K562 (cell line): ENCODE results near the gene INTS4. TPM values are rescaled to one million over a fixed set of nuclear protein-coding genes. Genes with fewer than 3 reads are reported as not detected.

Experiments used
- ATAC-seq: fragments of 200-7000 bp; cut with Tn5 transposase; 3 replicates; pipeline ENCODE4 v1.9.1; 2020; ENCODE audit warnings: moderate library complexity
- BruUV-seq: library from RNA; stranded (reverse); fragments of 400-500 nt; replicated peaks from 2 replicates; lab custom pipeline; 2021; lab: Mats Ljungman, UMichigan
- CTCF ChIA-PET: fragments of 300-600 bp; formaldehyde crosslinking; extraction: SDS; loops from one replicate; lab custom pipeline; 2021; ENCODE audit warnings: low intra/inter-chr PET ratio; lab: Yijun Ruan, JAX
- POLR2A ChIA-PET: fragments of 300-600, 350-650 bp; sonication (Branson Sonifier 250); formaldehyde crosslinking; extraction: SDS; loops from one replicate; lab custom pipeline; 2021; ENCODE audit warnings: antibody characterized with exemption, inconsistent platforms; lab: Yijun Ruan, JAX
- DNase-seq, 4 experiments: peaks; one replicate each; pipeline versions ENCODE4 v3.0.0 to v3.0.0-alpha.2; 2011 to 2018; ENCODE audit warnings: low spot score in 3 of 4, mixed read lengths in 3 of 4; ENCODE audit errors: extremely low read depth in 1 of 4
- FAIRE-seq: peaks from 2 replicates; lab custom pipeline; 2011; peaks lifted over from hg19 to GRCh38; lab: Jason Lieb, UNC
- H2AFZ ChIP-seq: 2 replicates; pipeline ENCODE4 v1.6.0; 2011; ENCODE audit warnings: low read depth, low read length, control low read depth, inconsistent platforms
- H3K27ac ChIP-seq: fragments of 200-600 bp; 3 replicates; pipeline ENCODE4 v1.8.0; 2011; ENCODE audit warnings: low read depth, mild to moderate bottlenecking, control low read depth, inconsistent platforms, low read length, moderate library complexity, mixed read lengths; ENCODE audit errors: extremely low read depth
- H3K27me3 ChIP-seq, 2 experiments: fragments of 300-600 bp in 1 of 2; 2 replicates in 1 of 2; 3 replicates in 1 of 2; pipeline versions ENCODE4 v1.6.0 to v1.8.0; 2011; ENCODE audit warnings: inconsistent platforms in 2 of 2, low read length in 2 of 2, mild to moderate bottlenecking in 1 of 2, mixed read lengths in 1 of 2, moderate library complexity in 1 of 2; ENCODE audit not compliant: control insufficient read depth in 2 of 2, insufficient read depth in 2 of 2
- H3K36me3 ChIP-seq: fragments of 300-600 bp; 3 replicates; pipeline ENCODE4 v1.8.0; 2011; ENCODE audit warnings: mild to moderate bottlenecking, low read length, inconsistent platforms; ENCODE audit not compliant: control insufficient read depth, insufficient read depth
- H3K4me1 ChIP-seq, 2 experiments: fragments of 200-600 bp in 1 of 2; replicated peaks in 1 of 2; 2 replicates in 1 of 2; 3 replicates in 1 of 2; pipeline versions ENCODE4 v1.5.1 to v1.8.0; 2011; ENCODE audit warnings: inconsistent platforms in 2 of 2, low read length in 2 of 2, mild to moderate bottlenecking in 1 of 2, mixed read lengths in 1 of 2, moderate library complexity in 1 of 2; ENCODE audit not compliant: control insufficient read depth in 2 of 2, insufficient read depth in 2 of 2
- H3K4me2 ChIP-seq: 2 replicates; pipeline ENCODE4 v1.6.1; 2011; ENCODE audit warnings: low read length, control low read depth, inconsistent platforms, mixed read lengths; ENCODE audit not compliant: insufficient read depth
- H3K4me3 ChIP-seq: fragments of 200-600 bp; sonication (generic), shearing (Covaris generic); 2 replicates; pipeline ENCODE4 v1.5.1; 2016; ENCODE audit warnings: control low read depth, inconsistent platforms
- H3K79me2 ChIP-seq: fragments of 200-600 bp; 3 replicates; pipeline ENCODE4 v1.8.0; 2011; ENCODE audit warnings: low read length, inconsistent platforms; ENCODE audit not compliant: control insufficient read depth, insufficient read depth
- H3K9ac ChIP-seq, 2 experiments: 2 replicates each; pipeline versions ENCODE4 v1.6.0 to v1.6.1; 2011; ENCODE audit warnings: low read depth in 2 of 2, low read length in 2 of 2, control low read depth in 1 of 2, inconsistent platforms in 1 of 2, mild to moderate bottlenecking in 1 of 2, mixed read lengths in 1 of 2; ENCODE audit not compliant: insufficient read depth in 1 of 2
- H3K9me1 ChIP-seq: one replicate; pipeline ENCODE4 v1.6.0; 2011; ENCODE audit warnings: inconsistent platforms, mild to moderate bottlenecking, low read length, moderate library complexity; ENCODE audit not compliant: control insufficient read depth, insufficient read depth
- H3K9me3 ChIP-seq: replicated peaks from 2 replicates; pipeline ENCODE4 v1.5.1; 2011; ENCODE audit warnings: low read depth, low read length, inconsistent platforms; ENCODE audit not compliant: control insufficient read depth, insufficient read depth
- H4K20me1 ChIP-seq: replicated peaks from 2 replicates; pipeline ENCODE4 v1.6.1; 2011; ENCODE audit warnings: low read length, inconsistent platforms, mixed read lengths; ENCODE audit not compliant: control insufficient read depth, insufficient read depth
- CBFA2T3 ChIP-seq: fragments of 450-650 bp; IDR thresholded peaks from 2 replicates; pipeline ENCODE4 v1.6.1; 2017
- CHCHD3 ChIP-seq: fragments of 250-450 bp; sonication (Bioruptor Pico); IDR thresholded peaks from 2 replicates; pipeline ENCODE4 v2.1.2; 2022; ENCODE audit warnings: mild to moderate bottlenecking
- CREB3L1 ChIP-seq: fragments of 450-650 bp; IDR thresholded peaks from 2 replicates; pipeline ENCODE4 v1.6.1; 2014; ENCODE audit warnings: low read depth, mild to moderate bottlenecking, moderate library complexity, borderline replicate concordance
- DEAF1 ChIP-seq: fragments of 450-650 bp; formaldehyde crosslinking; IDR thresholded peaks from 2 replicates; pipeline ENCODE4 v1.4.0; 2020; ENCODE audit warnings: mild to moderate bottlenecking, moderate library complexity
- FOXO4 ChIP-seq: fragments of 450-650 bp; formaldehyde crosslinking; IDR thresholded peaks from 2 replicates; pipeline ENCODE4 v1.4.0; 2020; ENCODE audit warnings: mild to moderate bottlenecking, moderate library complexity
- GATAD2A ChIP-seq: fragments of 450-650 bp; IDR thresholded peaks from 2 replicates; pipeline ENCODE4 v1.6.1; 2017
- NFIC ChIP-seq: fragments of 450-650 bp; IDR thresholded peaks from 2 replicates; pipeline ENCODE4 v1.6.1; 2017; ENCODE audit warnings: mild to moderate bottlenecking, inconsistent platforms
- POLR2B ChIP-seq: fragments of 450-650 bp; IDR thresholded peaks from 2 replicates; pipeline ENCODE4 v1.6.1; 2018; ENCODE audit warnings: low read depth; ENCODE audit not compliant: partially characterized antibody
- RAD21 ChIP-seq, 2 experiments: fragments of 250-450 bp in 1 of 2; fragments of 450-650 bp in 1 of 2; sonication (Bioruptor Pico) in 1 of 2; formaldehyde crosslinking in 1 of 2; IDR thresholded peaks in 1 of 2; conservative IDR thresholded peaks in 1 of 2; 2 replicates each; pipeline versions ENCODE4 v1.4.0 to v1.8.0; 2020 to 2022; ENCODE audit warnings: mild to moderate bottlenecking in 2 of 2, moderate library complexity in 1 of 2
- RCOR1 ChIP-seq, 2 experiments: IDR thresholded peaks; 2 replicates each; pipeline ENCODE4 v1.6.1; 2012; ENCODE audit warnings: low read depth in 2 of 2, low read length in 2 of 2, borderline replicate concordance in 1 of 2, improper control_type of control experiment in 1 of 2
- RFX1 ChIP-seq: fragments of 450-650 bp; IDR thresholded peaks from 2 replicates; pipeline ENCODE4 v1.6.1; 2016; ENCODE audit warnings: mild to moderate bottlenecking, moderate library complexity
- SAP30 ChIP-seq: fragments of 200-600 bp; sonication (generic); IDR thresholded peaks from 2 replicates; pipeline ENCODE4 v1.6.1; 2012; ENCODE audit warnings: borderline replicate concordance, low read depth, mild to moderate bottlenecking, moderate library complexity, low read length, control low read depth, inconsistent platforms; ENCODE audit not compliant: insufficient read depth, poor library complexity, severe bottlenecking
- ZC3H8 ChIP-seq: fragments of 450-650 bp; IDR thresholded peaks from 2 replicates; pipeline ENCODE4 v1.6.1; 2017
- ZNF354B ChIP-seq: fragments of 250-450 bp; sonication (Bioruptor Pico); IDR thresholded peaks from 2 replicates; pipeline ENCODE4 v1.4.0; 2020
- ZSCAN29 ChIP-seq: fragments of 450-650 bp; IDR thresholded peaks from 2 replicates; pipeline ENCODE4 v1.6.1; 2017
- WGBS: fragments of 100-300 bp; shearing (Covaris generic); methylation state at CpG from one replicate; pipeline ENCODE4 v1.1.6; 2016; ENCODE audit warnings: low coverage, mixed read lengths; ENCODE audit not compliant: insufficient coverage; ENCODE audit errors: missing lambda C conversion rate; 5-methylcytosine and 5-hydroxymethylcytosine counted together
- in situ Hi-C: fragments of 300-500 bp; cut with MboI; formaldehyde crosslinking; loops from 4 replicates; pipeline ENCODE4 v1.15.0; 2018; ENCODE audit warnings: inconsistent platforms, mixed read lengths
- intact Hi-C: fragments of 100-400 bp; cut with micrococcal nuclease; formaldehyde crosslinking; loops from 2 replicates; pipeline ENCODE4 v1.14.2; 2022
- polyA plus RNA-seq, 8 experiments: library from polyadenylated mRNA; depleted of rRNA in 4 of 8; stranded (reverse) in 5 of 8; unstranded in 3 of 8; fragments of >200 nt; fragmentation: Nextera tagmentation in 2 of 8; fragmentation: Illumina TruSeq in 1 of 8; extraction: Ambion mirVana in 2 of 8; extraction: Trizol in 1 of 8; gene quantifications; 2 replicates each; pipeline versions ENCODE4 v1.2.1 to v1.2.3, GENCODE V29; 2011 to 2014; ENCODE audit warnings: inconsistent platforms in 1 of 8, missing spikeins in 1 of 8
- total RNA-seq, 7 experiments: library from RNA; depleted of rRNA in 6 of 7; stranded (reverse); fragments of >200 nt in 6 of 7; fragmentation: Illumina TruSeq in 2 of 7; extraction: Trizol in 2 of 7; gene quantifications; 2 replicates each; pipeline versions ENCODE4 v1.2.1 to v1.2.3, GENCODE V29; 2011 to 2021; ENCODE audit warnings: low replicate concordance in 1 of 7

INTS4 gene
- total and polyA plus RNA-seq, 9 of the 15 experiments (the other 6 are each of a cell fraction or from before 2014, with no cell fraction given) = 28.4 to 53.4 (median 44.5) TPM

- H3K9me3 ChIP-seq = no peaks in the 10 kb centered on the region
- FAIRE-seq = peak; percentile 95
- BruUV-seq = no TSS peak
- whole genome bisulfite sequencing = 0% methylated on average over 1 of the region's 1 CpG
- intact Hi-C loops = loop anchor here (1.0 to 5.0 kb wide), 2 partner anchors 47 to 224 kb away; no protein-coding TSS in a partner anchor
- H3K4me1 ChIP-seq = peaks cover 2 to 4% of the 10 kb centered on the region in 2 experiments; a peak in 3 of 5 replicates
- H3K27me3 ChIP-seq = no peaks in the 10 kb centered on the region
- no peaks in the 10 kb centered on the region for H3K9me1 ChIP-seq
- no peak overlapping the region for H3K9ac ChIP-seq
- peak; percentile 92 for ATAC-seq
- no peak overlapping the region for H3K4me3 ChIP-seq
- CTCF ChIA-PET = interaction anchor here (1.3 kb wide), 1 partner anchor 46 kb away, joined by 3 read pairs; no protein-coding TSS in a partner anchor
- peak; percentile 62 to 81 (median 66) for DNase-seq
- in situ Hi-C loops = no loop called here
- POLR2A ChIA-PET = no interaction called here
- no peak overlapping the region for H3K27ac ChIP-seq
- H3K79me2 ChIP-seq = no peaks in the 10 kb centered on the region
- no peak overlapping the region for H3K4me2 ChIP-seq
- no peaks in the 10 kb centered on the region for H4K20me1 ChIP-seq
- no peaks in the 10 kb centered on the region for H3K36me3 ChIP-seq
- no peak overlapping the region for H2AFZ ChIP-seq
- TF ChIP-seq SAP30 (no peak), RFX1 (no peak), ZNF354B (CRISPR knock-in tag) (no peak), RAD21 (CRISPR knock-in tag; conservative IDR thresholded peaks at IDR 0.05 in 1 of 2, IDR thresholded peaks at IDR 0.05 in 1 of 2) (peak; percentile 46 to 71), CREB3L1 (no peak), ZSCAN29 (no peak), DEAF1 (CRISPR knock-in tag) (peak; percentile 41; the same call in 1 of the 2 replicates), POLR2B (no peak), GATAD2A (0 out of 2 replicates have a peak, but pooled peaks have one; percentile 25), ZC3H8 (no peak), CBFA2T3 (peak; percentile 25), FOXO4 (CRISPR knock-in tag) (no peak), RCOR1 (IDR thresholded peaks at IDR 0.05; ENCODE audit: borderline replicate concordance in 1 of 2, low read depth in 2 of 2, low read length in 2 of 2) (0 out of 4 replicates have a peak, but pooled peaks of 1 of the 2 experiments have one; percentile 10), CHCHD3 (CRISPR knock-in tag) (no peak), NFIC (peak; percentile 47)
Observed at GRCh38 chr11:78000193-78000592, 5.7 kb upstream of the INTS4 start.
